ENCODE data around the gene ZMPSTE24.

The ZMPSTE24 gene

DNA sequence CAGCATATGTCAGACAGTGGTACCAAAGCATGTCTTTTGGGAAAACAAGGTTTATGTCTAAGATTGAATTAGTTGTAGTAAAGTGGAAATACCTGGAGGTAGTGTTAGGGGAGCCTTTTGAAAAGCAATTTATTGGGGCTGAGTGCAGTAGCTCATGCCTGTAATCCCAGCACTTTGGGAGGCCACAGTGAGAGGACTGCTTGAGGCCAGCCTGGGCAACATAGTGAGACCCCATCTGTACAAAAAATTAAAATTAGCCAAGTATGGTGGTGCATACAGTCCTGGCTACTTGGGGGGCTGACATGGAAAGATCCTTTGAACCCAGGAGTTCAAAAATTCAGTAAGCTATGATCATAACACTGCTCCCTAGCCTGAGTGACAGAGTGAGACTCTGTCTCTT is 7.3 kb downstream of the ZMPSTE24 start:
- no peak overlapping the region for H3K4me3 ChIP-seq (replicated peaks; ENCODE audit: low read depth, low read length)
- H3K27me3 ChIP-seq (replicated peaks; ENCODE audit: control insufficient read depth, insufficient read depth, low read length), result no peaks in the 10 kb centered on the region
- H3K36me3 ChIP-seq (ENCODE audit: control insufficient read depth, insufficient read depth, low read length), result peaks cover 8% of the 10 kb centered on the region
- TF ChIP-seq, protein P1, sequence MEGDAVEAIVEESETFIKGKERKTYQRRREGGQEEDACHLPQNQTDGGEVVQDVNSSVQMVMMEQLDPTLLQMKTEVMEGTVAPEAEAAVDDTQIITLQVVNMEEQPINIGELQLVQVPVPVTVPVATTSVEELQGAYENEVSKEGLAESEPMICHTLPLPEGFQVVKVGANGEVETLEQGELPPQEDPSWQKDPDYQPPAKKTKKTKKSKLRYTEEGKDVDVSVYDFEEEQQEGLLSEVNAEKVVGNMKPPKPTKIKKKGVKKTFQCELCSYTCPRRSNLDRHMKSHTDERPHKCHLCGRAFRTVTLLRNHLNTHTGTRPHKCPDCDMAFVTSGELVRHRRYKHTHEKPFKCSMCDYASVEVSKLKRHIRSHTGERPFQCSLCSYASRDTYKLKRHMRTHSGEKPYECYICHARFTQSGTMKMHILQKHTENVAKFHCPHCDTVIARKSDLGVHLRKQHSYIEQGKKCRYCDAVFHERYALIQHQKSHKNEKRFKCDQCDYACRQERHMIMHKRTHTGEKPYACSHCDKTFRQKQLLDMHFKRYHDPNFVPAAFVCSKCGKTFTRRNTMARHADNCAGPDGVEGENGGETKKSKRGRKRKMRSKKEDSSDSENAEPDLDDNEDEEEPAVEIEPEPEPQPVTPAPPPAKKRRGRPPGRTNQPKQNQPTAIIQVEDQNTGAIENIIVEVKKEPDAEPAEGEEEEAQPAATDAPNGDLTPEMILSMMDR (IDR thresholded peaks at IDR 0.05; ENCODE audit: insufficient read depth, low read length, poor library complexity, severe bottlenecking), result no peak
- DNase-seq (ENCODE audit: extremely low read depth, insufficient read length), result no peak

DNA sequence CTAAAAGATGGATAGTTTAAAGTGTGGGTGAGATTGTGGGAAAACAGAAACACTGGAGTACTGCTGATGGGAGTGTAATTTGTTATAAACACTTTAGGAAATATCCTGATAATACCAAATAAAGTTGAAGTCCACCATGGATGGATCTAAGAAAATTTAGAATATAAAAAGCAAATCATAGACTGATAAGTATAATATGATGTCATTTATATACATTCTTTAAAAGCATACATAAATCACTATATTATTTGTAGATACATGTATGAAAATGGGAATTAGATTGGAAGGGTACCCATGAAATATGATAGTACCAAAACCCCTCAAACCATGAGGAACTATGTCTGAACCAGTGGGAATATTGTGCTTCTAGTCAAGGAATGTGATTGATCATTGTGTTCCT is 7.9 kb downstream of the ZMPSTE24 start:
- H3K36me3 ChIP-seq (ENCODE audit: control insufficient read depth, insufficient read depth, low read length), result peaks cover 8% of the 10 kb centered on the region

DNA sequence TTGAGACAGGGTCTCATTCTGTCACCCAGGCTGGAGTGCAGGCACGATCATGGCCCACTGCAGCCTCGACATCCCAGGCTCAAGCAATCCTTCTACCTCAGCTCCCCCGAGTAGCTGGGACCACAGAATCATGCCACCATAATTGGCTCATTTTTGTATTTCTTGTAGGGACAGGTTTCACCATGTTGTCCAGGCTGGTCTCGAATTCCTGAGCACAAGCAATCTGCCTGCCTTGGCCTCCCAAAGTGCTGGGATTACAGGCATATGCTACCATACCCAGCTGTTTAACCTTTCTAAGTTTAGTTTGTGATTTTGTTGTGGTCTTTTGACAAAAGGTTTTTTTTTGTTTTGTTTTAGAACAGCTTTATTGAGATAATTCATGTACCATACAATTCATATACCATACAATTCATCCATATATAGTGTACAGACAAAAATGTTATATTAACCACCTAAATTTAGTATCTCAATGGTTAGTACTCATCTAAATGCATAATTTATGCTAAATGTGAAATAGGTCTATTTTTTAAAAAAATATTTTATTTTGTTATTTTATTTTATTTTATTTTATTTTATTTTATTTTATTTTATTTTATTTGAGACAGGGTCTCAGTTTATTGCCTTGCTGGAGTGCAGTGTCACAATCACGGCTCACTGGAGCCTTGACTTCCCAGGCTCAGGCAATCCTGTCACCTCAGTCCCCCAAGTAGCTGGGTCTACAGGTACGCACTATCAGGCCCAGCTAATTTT is 8.9 kb downstream of the ZMPSTE24 start:
- H3K4me3 ChIP-seq (replicated peaks; ENCODE audit: low read depth, low read length), result no peak overlapping the region
- TF ChIP-seq, protein P1 (IDR thresholded peaks at IDR 0.05; ENCODE audit: insufficient read depth, low read length, poor library complexity, severe bottlenecking), result no peak
- peaks cover 7% of the 10 kb centered on the region for H3K36me3 ChIP-seq (ENCODE audit: control insufficient read depth, insufficient read depth, low read length)
- no peak for DNase-seq (ENCODE audit: extremely low read depth, insufficient read length)
- no peaks in the 10 kb centered on the region for H3K27me3 ChIP-seq (replicated peaks; ENCODE audit: control insufficient read depth, insufficient read depth, low read length)

More for the DNA sequence above, 7.9 kb downstream of the ZMPSTE24 start:
- TF ChIP-seq, protein P1 (IDR thresholded peaks at IDR 0.05; ENCODE audit: insufficient read depth, low read length, poor library complexity, severe bottlenecking), result no peak
- Histone ChIP-seq H3K27me3 (replicated peaks; ENCODE audit: control insufficient read depth, insufficient read depth, low read length) (no peaks in the 10 kb centered on the region), H3K4me3 (replicated peaks; ENCODE audit: low read depth, low read length) (no peak overlapping the region)
- no peak for DNase-seq (ENCODE audit: extremely low read depth, insufficient read length)

DNA sequence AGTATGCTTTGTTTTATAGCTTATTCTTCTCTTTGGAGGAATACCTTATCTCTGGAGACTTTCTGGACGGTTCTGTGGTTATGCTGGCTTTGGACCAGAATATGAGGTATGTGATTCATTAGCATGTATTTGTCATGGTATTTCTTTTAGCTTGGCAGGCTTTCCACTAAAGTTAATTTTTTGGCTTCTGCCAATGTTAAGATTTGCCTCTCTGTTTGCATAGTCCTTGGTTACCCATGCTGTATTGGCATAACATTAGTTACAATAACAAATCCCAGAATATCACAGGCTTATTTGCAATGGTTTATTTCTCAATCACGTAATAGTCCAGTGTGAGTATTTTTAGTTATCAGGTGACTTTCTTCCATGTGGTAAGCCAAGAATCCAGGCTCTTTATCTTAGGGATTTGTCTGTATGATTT is 9.7 kb downstream of the ZMPSTE24 start:
- no peak overlapping the region for H3K4me3 ChIP-seq (replicated peaks; ENCODE audit: low read depth, low read length)
- H3K36me3 ChIP-seq (ENCODE audit: control insufficient read depth, insufficient read depth, low read length), result peaks cover 5% of the 10 kb centered on the region
- no peak for DNase-seq (ENCODE audit: extremely low read depth, insufficient read length)
- H3K27me3 ChIP-seq (replicated peaks; ENCODE audit: control insufficient read depth, insufficient read depth, low read length), result no peaks in the 10 kb centered on the region
- TF ChIP-seq, protein P1 (IDR thresholded peaks at IDR 0.05; ENCODE audit: insufficient read depth, low read length, poor library complexity, severe bottlenecking), result no peak

DNA sequence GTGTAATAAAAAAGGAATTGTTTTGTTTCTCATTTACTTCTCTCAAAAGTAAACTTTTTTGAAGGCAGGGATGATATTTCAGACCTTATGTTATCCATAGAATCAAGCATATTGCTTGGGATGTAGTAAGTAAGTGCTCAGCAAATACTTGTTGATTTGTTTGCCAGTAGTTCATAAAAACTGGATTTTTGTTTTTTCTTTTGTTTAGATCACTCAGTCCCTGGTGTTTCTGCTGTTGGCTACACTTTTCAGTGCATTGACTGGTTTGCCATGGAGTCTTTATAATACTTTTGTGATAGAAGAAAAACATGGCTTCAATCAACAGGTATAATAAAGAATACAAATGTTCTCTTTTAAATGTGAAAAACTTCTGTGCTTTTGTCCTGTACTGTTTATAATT is 10.2 kb downstream of the ZMPSTE24 start:
- H3K4me3 ChIP-seq (replicated peaks; ENCODE audit: low read depth, low read length), result no peak overlapping the region
- no peaks in the 10 kb centered on the region for H3K27me3 ChIP-seq (replicated peaks; ENCODE audit: control insufficient read depth, insufficient read depth, low read length)
- peaks cover 6% of the 10 kb centered on the region for H3K36me3 ChIP-seq (ENCODE audit: control insufficient read depth, insufficient read depth, low read length)
- DNase-seq (ENCODE audit: extremely low read depth, insufficient read length), result no peak
- TF ChIP-seq, protein P1 (IDR thresholded peaks at IDR 0.05; ENCODE audit: insufficient read depth, low read length, poor library complexity, severe bottlenecking), result no peak

Measured in GM06990 (cell line).